SKM-1 treated with dmso at 0.1 percent for 144 hours (cell line): ENCODE measurements around the gene HIGD2A.

Experiments used
- DNase-seq: peaks from one replicate; lab custom pipeline; 2025; ENCODE audit not compliant: unreplicated experiment; lab: John Stamatoyannopoulos, UW

Gene HIGD2A

GRCh38 chr5:176388444-176389134, at the start of gene HIGD2A, which contains the start of gene NOP16:
TSS of gene HIGD2A (plus strand) at chr5:176388751. CDS start at chr5:176388820, 69 bp downstream.
TSS of gene NOP16 (minus strand) at chr5:176388598. CDS start at chr5:176388539, 59 bp downstream.
- peak; percentile 99 for DNase-seq

GRCh38 chr5:176339304-176339703, 49.2 kb upstream of the HIGD2A start:
- no peak for DNase-seq

- DNase-seq: no peak
Observed at GRCh38 chr5:176341325-176342157, 47.0 kb upstream of the HIGD2A start.

GRCh38 chr5:176342158-176342483, 46.4 kb upstream of the HIGD2A start:
- no peak for DNase-seq

- no peak for DNase-seq
Observed at GRCh38 chr5:176342766-176343458, 45.6 kb upstream of the HIGD2A start.

GRCh38 chr5:176350416-176350815, 38.1 kb upstream of the HIGD2A start:
- no peak for DNase-seq

GRCh38 chr5:176352116-176352878, 36.3 kb upstream of the HIGD2A start:
- DNase-seq: no peak

- DNase-seq: no peak
Observed at GRCh38 chr5:176353533-176353932, 35.0 kb upstream of the HIGD2A start.

- no peak for DNase-seq
Observed at GRCh38 chr5:176355400-176356178, 33.0 kb upstream of the HIGD2A start.

- no peak for DNase-seq
Observed at GRCh38 chr5:176356179-176356566, 32.4 kb upstream of the HIGD2A start.

- no peak for DNase-seq
Observed at GRCh38 chr5:176359658-176360057, 28.9 kb upstream of the HIGD2A start.

GRCh38 chr5:176360894-176361436, 27.6 kb upstream of the HIGD2A start:
- DNase-seq: no peak

GRCh38 chr5:176361437-176362232, 26.9 kb upstream of the HIGD2A start, which contains the start of gene KIAA1191:
TSS of gene KIAA1191 (minus strand) at chr5:176361764. CDS start at chr5:176359508, 2,256 bp downstream.
- DNase-seq: peak; percentile 82

GRCh38 chr5:176362233-176362490, 26.4 kb upstream of the HIGD2A start:
- no peak for DNase-seq

GRCh38 chr5:176364765-176365350, 23.7 kb upstream of the HIGD2A start:
- DNase-seq: no peak

GRCh38 chr5:176365351-176366231, 23.0 kb upstream of the HIGD2A start, which contains the start of gene ARL10:
TSS of gene ARL10 (plus strand) at chr5:176365487. CDS start at chr5:176365564, 77 bp downstream.
- DNase-seq: no peak

GRCh38 chr5:176366232-176366894, 22.2 kb upstream of the HIGD2A start:
- DNase-seq: no peak
